Erythroblast (primary cell): Measurements from ENCODE around the gene MDK.

Source experiments
- DNase-seq, 2 experiments: peaks; one replicate each; lab custom pipeline; 2025; lab: John Stamatoyannopoulos, UW
- GATA1 ChIP-seq: IDR thresholded peaks from 2 replicates; pipeline ENCODE4 v1.6.1; 2011; ENCODE audit warnings: low read depth, mild to moderate bottlenecking, control low read depth, low read length, moderate library complexity
- POLR2A ChIP-seq: IDR thresholded peaks from 2 replicates; pipeline ENCODE4 v1.6.1; 2011; ENCODE audit warnings: mild to moderate bottlenecking, low read length

MDK gene

DNA sequence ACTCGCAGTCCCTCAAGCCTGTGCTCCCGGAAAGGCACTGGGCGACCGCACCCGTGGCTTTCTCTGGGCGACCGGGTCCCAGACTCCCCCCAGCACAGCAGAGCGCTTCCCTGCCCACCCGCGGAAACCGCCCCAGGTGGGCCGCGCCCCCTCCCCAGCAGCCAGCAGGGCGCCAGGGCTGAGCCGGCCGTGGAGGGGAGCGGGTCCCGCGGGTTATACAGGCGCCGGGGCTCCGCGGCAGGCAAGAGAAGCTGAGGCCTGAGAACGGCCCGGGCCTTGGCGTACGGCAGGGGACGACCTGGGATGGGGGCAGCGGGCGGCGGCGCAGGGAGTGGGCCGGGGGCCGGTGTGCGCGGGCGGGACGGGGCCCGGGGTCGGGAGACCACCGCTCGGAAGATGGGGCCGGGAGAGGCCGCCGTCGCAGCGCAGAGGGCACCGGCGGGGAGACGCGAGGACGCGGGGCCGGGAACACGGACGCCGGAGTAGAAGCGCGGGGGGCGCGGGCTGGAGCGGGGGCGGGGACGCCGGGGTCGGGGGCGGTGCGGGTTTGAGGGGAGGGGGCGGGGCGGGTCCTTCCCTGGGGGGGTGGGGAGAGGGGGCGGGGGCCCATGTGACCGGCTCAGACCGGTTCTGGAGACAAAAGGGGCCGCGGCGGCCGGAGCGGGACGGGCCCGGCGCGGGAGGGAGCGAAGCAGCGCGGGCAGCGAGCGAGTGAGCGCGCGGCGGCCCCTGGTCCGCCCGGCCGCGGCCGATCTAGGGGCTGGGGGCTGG is at the start of gene MDK:
Gene MDK, plus strand, starts transcription at position 622 of the 771 bp plus-strand sequence. CDS start 389 bp downstream, outside the sequence.
- TF ChIP-seq GATA1 (no peak), POLR2A (no peak)
- DNase-seq: peak in 1 of 2 experiments; percentile 46

DNA sequence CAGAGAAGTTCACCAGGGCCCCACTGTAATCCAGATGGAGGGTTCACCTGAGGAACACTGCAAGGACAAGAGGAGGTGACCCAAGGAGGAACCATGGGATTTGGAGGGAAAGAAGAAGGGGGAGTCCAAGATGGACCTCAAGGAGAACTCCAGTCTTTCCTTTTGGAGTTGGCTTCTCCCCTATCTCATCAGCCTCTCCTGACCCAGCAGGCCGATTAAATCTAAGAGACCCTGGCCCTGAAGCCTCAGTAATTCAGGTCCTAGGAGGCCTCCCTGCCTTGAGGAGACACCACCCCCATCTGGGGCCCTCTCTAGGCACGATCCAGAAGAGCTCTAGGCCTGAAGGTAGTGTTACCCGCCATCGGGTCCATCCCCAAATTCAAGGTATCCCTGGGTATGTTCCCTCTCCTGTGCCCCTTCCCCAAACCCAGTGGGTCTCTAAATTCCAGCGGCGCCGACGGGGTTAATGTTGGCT is 49.3 kb upstream of the MDK start:
- no peak for DNase-seq
- no peak for TF ChIP-seq POLR2A
- no peak for TF ChIP-seq GATA1

DNA sequence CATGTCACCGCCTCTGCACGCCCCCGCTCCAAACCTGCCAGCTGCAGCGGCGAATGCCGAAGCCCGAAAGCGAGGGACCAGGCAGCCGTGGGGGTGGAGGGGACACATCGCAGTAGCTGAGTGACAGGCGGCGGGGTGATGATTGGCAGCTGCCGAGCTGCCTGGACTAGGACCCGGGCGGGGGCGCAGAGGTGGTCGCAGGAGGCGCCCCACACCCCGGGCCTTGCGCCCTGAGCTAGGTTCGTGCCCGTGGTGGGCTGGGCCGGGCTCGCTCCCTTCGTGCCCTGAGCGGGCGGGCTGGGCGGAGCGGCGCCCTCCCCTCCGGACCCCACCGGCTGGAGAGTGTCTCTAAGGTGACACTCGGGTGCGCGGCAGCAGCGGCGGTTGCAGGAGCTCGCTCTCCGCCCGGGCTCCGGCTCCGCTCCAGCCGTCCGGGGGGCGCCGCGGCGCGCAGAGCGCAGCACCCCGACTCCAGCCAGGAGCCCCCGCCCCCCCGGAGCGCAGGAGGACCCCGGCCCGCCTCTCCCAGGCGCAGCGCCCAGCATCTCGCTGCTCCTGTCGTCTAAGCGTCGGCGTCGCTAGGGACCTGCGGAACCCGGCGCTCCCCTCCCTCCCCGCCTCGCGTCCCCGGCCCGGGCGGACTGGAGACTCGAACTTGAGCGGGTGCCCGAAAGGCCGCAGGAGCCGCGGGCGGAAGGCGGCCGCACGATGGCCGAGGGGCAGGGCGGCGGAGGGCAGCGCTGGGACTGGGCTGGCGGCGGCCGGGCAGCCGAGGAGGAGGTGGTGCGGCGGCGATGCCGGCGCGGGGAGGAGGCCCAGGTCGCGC is 48.7 kb upstream of the MDK start:
- no peak for DNase-seq
- TF ChIP-seq GATA1 (no peak), POLR2A (no peak)

DNA sequence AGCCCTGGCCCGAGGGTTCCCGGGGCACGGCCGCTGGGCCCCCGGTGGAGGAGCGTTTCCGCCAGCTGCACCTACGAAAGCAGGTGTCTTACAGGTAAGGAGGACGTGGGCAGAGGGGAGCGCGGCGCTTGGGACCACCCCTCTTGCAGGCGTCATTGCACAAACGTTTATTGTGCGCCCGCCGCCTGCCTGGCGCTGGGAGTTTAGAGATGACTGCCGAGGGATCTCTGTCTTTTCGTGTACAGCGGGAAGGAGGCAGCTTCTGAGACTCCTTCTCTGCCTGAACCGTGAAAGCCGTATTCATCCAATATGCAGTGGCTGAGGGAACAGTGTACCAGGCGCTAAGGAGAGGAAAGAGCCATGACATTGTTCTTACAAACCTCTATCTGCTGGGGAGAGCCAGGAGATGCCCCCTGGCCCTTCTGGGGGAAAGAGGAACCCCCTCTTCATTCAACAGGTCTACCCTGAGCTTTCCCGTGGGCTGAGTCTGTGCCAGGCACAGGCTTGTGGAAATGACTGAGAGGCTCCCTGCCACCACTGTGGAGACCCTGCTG is 48.0 kb upstream of the MDK start:
- TF ChIP-seq POLR2A (no peak), GATA1 (no peak)
- DNase-seq: no peak

- no peak for DNase-seq
- no peak for TF ChIP-seq POLR2A
- no peak for TF ChIP-seq GATA1
Observed at GRCh38 chr11:46334211-46334610, 47.3 kb upstream of the MDK start.

- TF ChIP-seq GATA1 (no peak), POLR2A (no peak)
- no peak for DNase-seq
Observed at GRCh38 chr11:46335271-46335670, 46.2 kb upstream of the MDK start.

DNA sequence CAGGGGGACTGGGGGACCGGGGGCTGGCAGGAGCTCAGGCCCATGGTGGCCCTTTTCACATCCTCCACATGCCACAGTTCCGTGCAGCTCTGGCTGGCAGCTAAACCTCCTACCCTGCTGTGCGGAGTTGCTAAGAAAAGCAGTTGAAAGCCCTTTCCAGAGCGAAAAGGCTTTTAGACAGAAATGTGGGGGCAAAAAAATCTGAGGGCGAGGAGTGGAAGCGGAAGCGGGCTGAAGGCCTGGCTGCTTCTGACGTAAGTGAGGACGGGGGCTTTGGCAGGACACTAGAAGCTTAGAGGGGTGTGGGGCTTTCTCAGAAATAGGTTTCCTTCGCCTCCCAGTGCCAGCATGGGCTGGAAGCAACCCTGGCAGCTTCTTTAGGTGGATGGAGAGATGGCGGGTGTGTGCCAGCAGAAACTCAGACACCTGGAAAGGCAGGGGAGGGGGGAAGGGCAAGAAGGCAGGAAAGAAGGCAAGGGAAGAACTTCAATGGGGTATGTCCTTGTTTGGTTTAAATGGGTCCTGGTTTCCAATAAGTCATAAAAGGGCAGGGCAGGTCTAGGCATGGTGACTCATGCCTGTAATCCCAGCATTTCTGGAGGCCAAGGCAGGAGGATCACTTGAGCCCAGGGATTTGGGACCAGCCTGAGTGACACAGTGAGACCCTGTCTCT is 45.4 kb upstream of the MDK start:
- DNase-seq: no peak
- no peak for TF ChIP-seq GATA1
- TF ChIP-seq POLR2A: no peak

DNA sequence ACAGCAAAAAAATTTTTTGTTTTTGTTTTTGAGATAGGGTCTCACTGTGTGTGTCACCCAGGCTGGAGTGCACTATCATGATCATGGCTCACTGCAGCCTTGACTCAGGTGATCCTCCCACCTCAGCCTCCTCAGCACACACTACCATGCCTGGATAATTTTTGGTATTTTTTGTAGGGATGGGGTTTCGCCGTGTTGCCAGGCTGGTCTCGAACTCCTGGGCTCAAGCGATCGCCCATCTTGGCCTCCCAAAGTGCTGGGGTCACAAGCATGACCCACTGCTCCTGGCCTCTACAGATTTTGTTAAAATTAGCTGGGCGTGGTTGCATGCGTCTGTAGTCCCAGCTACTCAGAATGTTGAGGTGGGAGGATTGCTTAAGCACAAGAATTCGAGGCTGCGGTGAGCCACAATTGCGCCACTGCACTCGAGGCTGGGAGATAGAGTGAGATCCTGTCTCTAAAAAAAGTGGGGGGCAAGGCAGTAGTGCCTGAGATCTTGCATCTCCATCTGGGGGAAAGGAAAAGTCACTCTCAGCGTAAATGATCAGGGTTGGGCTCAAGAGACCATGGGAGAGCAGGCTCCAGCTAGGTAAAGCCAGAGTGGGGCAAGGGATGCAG is 44.8 kb upstream of the MDK start:
- no peak for DNase-seq
- TF ChIP-seq GATA1 (no peak), POLR2A (no peak)

DNA sequence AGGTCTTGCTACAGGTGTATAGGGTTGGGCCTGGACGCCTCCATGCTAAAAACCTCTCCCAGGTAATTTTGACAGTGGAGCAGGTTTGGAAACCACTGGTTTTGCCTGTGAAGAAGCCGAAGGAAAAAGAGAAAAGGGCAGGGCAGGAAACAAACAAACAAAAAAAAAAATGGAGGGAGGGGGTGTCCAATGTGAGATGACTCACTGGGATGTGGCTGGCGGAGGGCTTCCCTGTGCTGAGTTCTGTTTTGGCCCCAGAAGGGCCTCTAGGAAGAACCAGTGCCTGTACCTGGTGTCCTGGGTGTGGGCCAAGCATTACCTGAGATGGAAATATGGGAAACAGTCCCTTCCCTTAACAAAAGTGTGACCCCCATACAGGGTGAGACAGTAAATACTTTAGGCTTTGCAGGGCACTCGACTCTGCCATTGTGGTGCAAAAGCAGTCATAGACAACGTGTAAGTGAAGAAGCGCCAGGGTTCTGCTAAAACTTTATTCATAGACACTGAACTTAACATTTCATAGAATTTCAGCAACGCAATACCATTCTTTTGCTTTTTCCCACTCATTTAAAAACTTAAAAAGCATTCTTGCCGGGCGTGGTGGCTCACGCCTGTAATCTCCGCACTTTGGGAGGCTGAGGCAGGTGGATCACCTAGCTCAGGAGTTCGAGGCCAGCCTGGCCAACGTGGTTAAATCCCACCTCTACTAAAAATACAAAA is 43.7 kb upstream of the MDK start:
- no peak for TF ChIP-seq POLR2A
- TF ChIP-seq GATA1: no peak
- DNase-seq: no peak

DNA sequence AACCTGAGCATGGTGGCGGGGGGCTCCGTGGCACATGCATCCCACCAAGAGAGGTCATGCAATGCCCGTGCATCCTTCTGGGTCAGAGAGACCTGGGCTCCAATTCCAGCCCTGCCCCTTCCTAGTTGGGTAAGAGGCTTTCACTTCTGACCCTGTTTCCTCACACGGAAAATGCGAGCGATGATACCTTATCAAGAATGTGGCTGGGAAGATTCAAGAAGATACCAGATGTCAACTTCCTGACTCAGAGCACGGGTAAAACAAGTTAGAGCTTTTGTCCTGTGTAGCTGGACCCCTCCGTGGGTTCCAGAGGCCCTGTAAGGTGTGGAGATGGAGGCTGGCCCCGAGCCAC is 42.9 kb upstream of the MDK start:
- TF ChIP-seq GATA1 (no peak), POLR2A (no peak)
- DNase-seq: no peak

- no peak for DNase-seq
- TF ChIP-seq POLR2A: no peak
- TF ChIP-seq GATA1: no peak
Observed at GRCh38 chr11:46338988-46339666, 42.3 kb upstream of the MDK start.

DNA sequence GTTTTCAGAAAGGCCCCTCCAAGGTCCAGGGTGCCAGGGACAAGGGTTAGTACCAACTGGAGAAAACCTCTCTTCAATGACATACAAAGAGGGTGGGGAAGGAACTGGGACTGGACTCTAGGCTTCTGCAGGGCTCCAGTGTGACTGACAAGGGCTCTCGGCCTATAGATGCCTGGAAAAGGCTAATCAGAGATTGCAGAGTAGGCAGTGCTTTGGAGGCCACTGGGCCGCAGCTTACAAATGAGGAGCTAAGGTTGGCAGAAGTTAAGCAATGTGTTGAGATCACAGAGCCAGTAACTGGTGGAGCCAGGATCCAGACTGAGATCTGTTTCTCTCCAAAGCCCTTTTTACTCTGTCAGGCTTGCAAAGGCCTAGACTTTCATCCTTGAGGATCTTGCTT is 41.7 kb upstream of the MDK start:
- TF ChIP-seq GATA1: no peak
- no peak for TF ChIP-seq POLR2A
- no peak for DNase-seq
